CD4-positive, alpha-beta T cell treated with Interleukin-15 for 4 hours (primary cell): ENCODE measurements around the gene DSCAM.

ENCODE experiments used
- DNase-seq: peaks from one replicate; pipeline ENCODE4 v3.0.0-alpha.2; 2020; ENCODE audit warnings: low spot score

DSCAM gene

DNA sequence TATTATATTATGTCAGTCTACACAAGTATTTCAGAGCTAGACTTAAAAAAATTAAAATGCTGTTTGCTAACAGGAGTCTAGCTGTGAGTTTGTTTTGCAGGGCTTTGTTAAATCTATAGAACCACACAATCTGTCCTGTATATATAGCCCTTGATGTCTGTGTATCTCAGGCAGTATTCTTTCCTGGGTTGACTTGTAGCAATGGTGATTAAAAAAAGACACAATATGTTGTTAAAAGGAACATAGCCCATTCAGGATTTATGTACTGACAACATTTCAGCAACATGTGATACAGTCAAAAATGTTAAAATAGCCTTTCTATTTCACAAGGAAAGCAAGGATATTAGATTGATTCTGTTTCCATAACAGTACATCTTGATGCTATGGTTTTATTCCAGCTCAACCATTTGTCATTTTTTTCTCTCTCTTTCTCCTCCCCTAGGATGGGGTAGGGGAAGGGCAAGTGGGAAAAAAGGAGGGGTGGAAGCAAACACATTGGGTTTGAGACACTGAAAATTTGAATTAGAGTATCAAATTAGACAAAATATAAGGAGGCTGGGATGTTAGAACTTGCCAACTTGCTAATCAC lies 139.2 kb downstream of the DSCAM start:
- no peak for DNase-seq

GRCh38 chr21:40706806-40707655 lies 139.9 kb downstream of the DSCAM start:
- no peak for DNase-seq

DNA sequence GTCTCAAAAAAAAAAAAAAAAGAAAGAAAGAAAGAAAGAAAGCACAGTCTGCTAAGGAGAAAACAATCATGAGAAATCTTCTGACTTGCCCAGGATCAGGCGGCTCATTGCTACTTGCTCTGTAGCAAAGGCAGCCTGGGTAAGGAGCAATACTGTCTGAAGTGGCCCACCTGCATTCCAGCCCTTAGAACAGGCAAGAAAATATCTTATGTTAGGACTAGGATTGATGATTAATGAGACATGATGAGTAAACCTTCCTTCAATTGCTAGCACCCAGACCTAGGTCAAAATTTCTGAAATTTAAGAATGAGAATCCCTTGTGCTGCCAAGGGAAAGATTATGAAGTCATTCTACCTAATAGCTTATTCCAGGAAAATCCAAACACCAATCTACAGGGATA lies 140.8 kb downstream of the DSCAM start:
- DNase-seq, result no peak

GRCh38 chr21:40704141-40704540 lies 142.8 kb downstream of the DSCAM start:
- no peak for DNase-seq

- no peak for DNase-seq
Measured at GRCh38 chr21:40699366-40699765, 147.6 kb downstream of the DSCAM start.

DNA sequence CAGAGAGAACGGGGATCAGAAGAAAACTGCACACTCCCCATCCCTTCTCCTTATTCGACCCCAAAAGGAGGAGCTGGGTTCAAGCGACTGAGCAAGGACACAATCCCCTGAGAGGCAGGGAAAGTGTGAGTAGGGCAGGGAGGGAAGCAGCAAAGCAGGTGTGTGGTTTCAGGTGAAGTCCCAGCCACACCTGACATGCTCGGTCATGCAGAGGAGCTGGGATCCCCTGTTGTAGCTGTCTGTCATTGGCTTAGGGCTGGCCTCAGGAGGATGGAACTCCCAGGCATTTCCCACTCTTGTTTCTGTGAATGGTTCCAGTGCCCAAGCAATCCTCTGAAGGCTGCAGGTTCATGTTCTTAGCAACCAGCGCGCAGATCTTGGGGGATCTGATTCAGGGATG lies 150.7 kb downstream of the DSCAM start:
- DNase-seq, result no peak

DNA sequence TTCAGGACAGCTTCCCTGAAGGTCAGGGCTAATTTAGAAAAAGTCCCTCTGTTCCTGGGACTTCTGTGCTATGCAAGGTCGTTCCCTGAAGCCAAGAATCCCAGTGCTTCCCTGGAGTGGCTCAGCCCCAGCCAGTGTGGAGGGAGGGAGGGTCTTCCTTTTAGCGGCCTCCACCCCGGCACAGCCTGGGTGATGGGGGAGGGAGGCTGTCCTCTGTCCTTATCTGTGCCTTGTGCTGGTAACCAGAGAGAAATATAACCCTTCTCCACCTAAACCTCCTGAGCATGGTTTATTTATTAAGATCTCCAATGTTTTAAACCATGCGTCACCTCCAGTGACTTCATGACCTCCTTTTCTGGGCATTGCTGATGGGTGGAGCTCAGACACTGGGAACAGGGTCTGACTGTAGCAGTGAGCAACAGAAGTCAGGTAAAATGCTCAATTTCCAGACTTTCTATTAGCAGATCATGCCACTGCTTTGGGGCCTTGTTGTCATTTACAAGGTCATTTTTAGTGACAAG lies 157.1 kb downstream of the DSCAM start:
- no peak for DNase-seq

- no peak for DNase-seq
Measured at GRCh38 chr21:40689217-40689616, 157.7 kb downstream of the DSCAM start.

GRCh38 chr21:40688106-40688864 lies 158.7 kb downstream of the DSCAM start:
- no peak for DNase-seq

- no peak for DNase-seq
Measured at GRCh38 chr21:40687625-40688024, 159.3 kb downstream of the DSCAM start.

DNA sequence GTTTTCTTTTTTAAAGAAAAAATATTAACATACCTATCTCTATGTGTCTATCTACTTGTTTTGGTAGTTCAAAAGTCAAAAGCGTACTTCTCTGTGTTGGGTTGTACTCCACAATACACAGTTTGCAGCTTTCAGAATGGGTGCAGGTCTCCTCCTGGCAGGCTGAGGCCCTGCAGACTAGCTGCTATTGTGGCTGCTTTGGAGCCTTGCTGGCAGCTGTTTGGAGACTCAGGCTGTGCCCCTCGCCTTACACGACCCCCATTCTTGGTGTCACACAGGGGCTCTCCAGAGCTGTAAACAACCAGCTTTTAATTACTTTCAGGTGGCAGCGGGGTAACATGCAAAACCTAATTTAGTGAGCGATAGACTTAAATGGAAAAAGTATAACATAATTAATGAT lies 160.4 kb downstream of the DSCAM start:
- no peak for DNase-seq

GRCh38 chr21:40685141-40685540 lies 161.8 kb downstream of the DSCAM start:
- no peak for DNase-seq

- DNase-seq, result no peak
Measured at GRCh38 chr21:40684726-40685125, 162.2 kb downstream of the DSCAM start.

DNA sequence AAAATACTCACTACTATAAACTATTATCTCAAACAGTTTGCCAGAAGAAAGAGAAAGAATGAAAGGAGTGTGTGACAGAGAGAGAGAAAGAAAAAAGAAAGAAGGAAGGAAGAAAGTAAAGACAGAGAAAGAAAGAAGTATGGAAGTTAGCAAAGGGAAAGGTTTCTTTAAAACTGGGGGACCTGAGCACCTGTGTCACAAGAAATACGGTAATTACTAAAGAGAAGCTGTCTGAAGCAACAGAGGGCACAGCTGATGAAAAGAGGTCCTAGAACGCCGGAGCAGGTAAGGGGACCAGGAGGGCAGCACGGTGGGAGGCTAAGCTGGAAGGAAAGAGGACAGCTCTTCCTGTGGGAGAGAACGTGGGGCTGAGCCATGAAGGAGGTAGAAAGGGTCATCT lies 163.6 kb downstream of the DSCAM start:
- DNase-seq, result no peak

DNA sequence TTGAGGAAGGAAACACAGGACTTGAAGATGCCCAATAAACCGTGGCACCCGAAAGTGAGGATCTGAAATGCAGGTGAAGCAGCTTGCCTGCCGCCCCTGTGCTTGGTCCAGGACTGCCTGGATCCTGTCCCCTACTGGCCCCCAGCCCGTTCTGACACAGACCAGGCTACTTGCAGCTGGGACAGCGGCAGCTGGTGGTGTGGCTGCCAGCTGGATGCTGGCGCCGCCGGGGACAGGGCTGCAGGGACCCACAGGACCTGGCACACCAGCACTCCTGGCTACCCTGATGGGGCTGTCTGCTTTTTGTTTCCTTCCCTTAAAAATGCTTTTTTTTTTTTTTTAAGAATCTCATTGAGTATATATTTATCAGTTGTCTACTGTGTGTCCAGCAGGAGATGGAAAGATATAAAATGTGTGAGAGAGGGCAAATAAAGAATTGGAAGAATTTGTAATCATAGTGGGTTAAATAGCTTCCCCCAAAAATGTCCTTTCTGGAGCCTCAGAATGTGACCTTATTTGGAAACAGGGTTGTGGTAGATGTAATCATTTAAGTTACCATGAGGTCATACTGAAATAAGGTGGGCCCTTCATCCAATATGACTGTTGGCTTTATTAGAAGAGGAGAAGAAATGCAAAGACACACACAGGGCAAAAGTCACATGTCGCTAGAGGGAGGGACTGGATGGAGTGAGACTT lies 165.6 kb downstream of the DSCAM start:
- DNase-seq, result no peak

- DNase-seq, result no peak
Measured at GRCh38 chr21:40680311-40680710, 166.6 kb downstream of the DSCAM start.

- no peak for DNase-seq
Measured at GRCh38 chr21:40678681-40679284, 168.2 kb downstream of the DSCAM start.

- DNase-seq, result no peak
Measured at GRCh38 chr21:40675017-40675416, 171.9 kb downstream of the DSCAM start.

GRCh38 chr21:40672602-40673001 lies 174.4 kb downstream of the DSCAM start:
- no peak for DNase-seq

DNA sequence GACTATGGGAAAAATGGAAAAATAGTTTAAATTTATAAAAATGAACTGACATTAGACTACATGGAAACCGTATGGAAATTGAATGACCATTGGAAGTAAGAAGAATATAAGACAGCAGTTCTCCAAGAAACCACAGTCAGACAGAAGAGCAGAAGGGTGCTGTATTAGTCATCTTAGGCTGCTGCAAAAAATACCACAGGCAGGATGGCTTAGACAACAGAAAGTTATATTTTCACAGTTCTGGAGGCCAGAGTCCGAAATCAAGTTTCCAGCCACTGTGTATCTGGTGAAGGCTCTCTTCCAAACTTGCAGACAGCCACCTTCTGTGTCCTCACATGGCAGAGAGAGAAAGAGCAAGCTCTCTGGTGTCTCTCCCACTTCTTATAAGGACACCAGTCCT lies 175.2 kb downstream of the DSCAM start:
- DNase-seq, result no peak

DNA sequence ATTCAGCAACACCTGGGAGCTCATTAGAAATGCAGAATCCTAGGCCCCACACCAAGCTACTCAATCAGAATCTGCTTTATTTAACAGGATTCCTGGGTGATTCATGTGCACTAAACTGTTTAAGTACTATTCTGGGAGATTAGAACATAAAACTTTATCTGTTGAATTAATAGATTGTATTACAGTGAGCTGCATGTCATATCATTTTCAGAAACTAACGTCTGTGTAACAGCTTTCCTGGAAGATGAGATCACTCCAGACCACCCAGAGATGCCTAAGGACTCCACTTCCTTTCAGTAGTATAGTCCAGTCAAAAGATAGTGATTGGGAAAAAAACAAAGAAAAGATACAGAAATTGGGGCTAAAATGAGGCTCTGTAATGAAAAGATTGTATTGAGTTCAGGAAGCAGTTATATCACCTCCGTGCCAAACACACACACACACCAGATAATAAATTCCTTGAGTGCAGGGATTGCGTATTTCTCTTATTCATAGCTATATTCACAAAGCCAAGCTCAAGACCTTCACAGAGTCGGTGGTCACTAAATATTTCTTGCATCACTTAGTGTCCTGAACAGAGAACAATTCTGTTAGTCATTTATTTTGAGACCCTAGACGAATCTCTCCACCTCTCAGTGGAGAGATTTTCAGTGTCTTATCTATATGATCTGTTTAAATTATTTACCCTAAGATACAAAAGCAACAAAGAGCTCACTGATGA lies 178.2 kb downstream of the DSCAM start:
- no peak for DNase-seq
